HG03039 (cell line): Measurements from ENCODE around the gene MTMR3.

Experiments
- ATAC-seq: cut with Tn5 transposase; IDR thresholded peaks from one replicate; pipeline ENCODE4 v1.9.1; 2021; ENCODE audit warnings: mild to moderate bottlenecking, moderate library complexity; ENCODE audit not compliant: unreplicated experiment

MTMR3 gene

GRCh38 chr22:30023099-30023660, 140.2 kb downstream of the MTMR3 start:
- no peak for ATAC-seq

GRCh38 chr22:30024231-30024630, 141.3 kb downstream of the MTMR3 start:
- no peak for ATAC-seq

- ATAC-seq, result no peak
Observed at GRCh38 chr22:30025221-30025620, 142.2 kb downstream of the MTMR3 start.

- ATAC-seq, result no peak
Observed at GRCh38 chr22:30026756-30027155, 143.8 kb downstream of the MTMR3 start.

- no peak for ATAC-seq
Observed at GRCh38 chr22:30027169-30027568, 144.2 kb downstream of the MTMR3 start.

GRCh38 chr22:30027791-30028190, 144.8 kb downstream of the MTMR3 start:
- ATAC-seq, result no peak

GRCh38 chr22:30028731-30029130, 145.8 kb downstream of the MTMR3 start:
- ATAC-seq, result no peak

- ATAC-seq, result no peak
Observed at GRCh38 chr22:30029512-30029911, 146.5 kb downstream of the MTMR3 start.

- ATAC-seq, result no peak
Observed at GRCh38 chr22:30030329-30030728, 147.4 kb downstream of the MTMR3 start.

- no peak for ATAC-seq
Observed at GRCh38 chr22:30031328-30031727, 148.4 kb downstream of the MTMR3 start.

GRCh38 chr22:30031764-30032455, 148.9 kb downstream of the MTMR3 start:
- no peak for ATAC-seq

- ATAC-seq, result no peak
Observed at GRCh38 chr22:30033137-30033536, 150.2 kb downstream of the MTMR3 start.

GRCh38 chr22:30033901-30034300, 150.9 kb downstream of the MTMR3 start:
- no peak for ATAC-seq

GRCh38 chr22:30036656-30037055, 153.7 kb downstream of the MTMR3 start:
- ATAC-seq, result no peak

- no peak for ATAC-seq
Observed at GRCh38 chr22:30038219-30038618, 155.2 kb downstream of the MTMR3 start.

GRCh38 chr22:30040499-30041260, 157.7 kb downstream of the MTMR3 start:
- ATAC-seq, result no peak

GRCh38 chr22:30041475-30041874, 158.5 kb downstream of the MTMR3 start:
- no peak for ATAC-seq

GRCh38 chr22:30041881-30042280, 158.9 kb downstream of the MTMR3 start:
- ATAC-seq, result no peak

- no peak for ATAC-seq
Observed at GRCh38 chr22:30043161-30043560, 160.2 kb downstream of the MTMR3 start.

GRCh38 chr22:30044369-30044768, 161.4 kb downstream of the MTMR3 start:
- ATAC-seq, result no peak

- ATAC-seq, result no peak
Observed at GRCh38 chr22:30044881-30045493, 162.0 kb downstream of the MTMR3 start.

GRCh38 chr22:30045494-30045887, 162.5 kb downstream of the MTMR3 start:
- no peak for ATAC-seq
